Skin epidermis (tissue), 12 donors: ENCODE data around the gene RPL13A.
"Not testable (repeated sequence)": the region's sequence is repeated elsewhere in the genome, so short reads cannot be mapped to it uniquely, and the experiment has no call there.

Experiments used
- H3K27ac ChIP-seq, 21 experiments: fragments of 200-600 bp; sonication (generic) in 11 of 21; one replicate each; pipeline ENCODE4 v1.5.0; 2020; ENCODE audit warnings: mild to moderate bottlenecking in 3 of 21, inconsistent platforms in 2 of 21, moderate library complexity in 2 of 21
- H3K4me3 ChIP-seq, 7 experiments: fragments of 200-600 bp; sonication (generic) in 2 of 7; one replicate each; pipeline ENCODE4 v1.5.0; 2020; ENCODE audit warnings: inconsistent platforms in 2 of 7, mild to moderate bottlenecking in 2 of 7, moderate library complexity in 1 of 7

RPL13A gene

GRCh38 chr19:49453013-49453756, 34.2 kb upstream of the RPL13A start, which contains the start of gene ALDH16A1:
Gene ALDH16A1 (plus strand): TSS chr19:49453225. CDS start chr19:49453332, 107 bp downstream.
- peak within 1 kb of the TSS; percentile 59 to 98 (median 95) for H3K27ac ChIP-seq
- peak within 1 kb of the TSS; percentile 42 to 58 (median 53) for H3K4me3 ChIP-seq

- peak overlapping the region; percentile 42 to 58 (median 53) for H3K4me3 ChIP-seq
- peak overlapping the region; percentile 59 to 98 (median 95) for H3K27ac ChIP-seq
These were observed 33.6 kb upstream of the RPL13A start for GRCh38 chr19:49453757-49454240.

GRCh38 chr19:49455773-49456172, 31.6 kb upstream of the RPL13A start:
- Histone ChIP-seq H3K27ac (peak overlapping the region in 18 of 21 experiments; percentile 2 to 80 (median 54)), H3K4me3 (no peak overlapping the region)

GRCh38 chr19:49456326-49456725, 31.1 kb upstream of the RPL13A start:
- no peak overlapping the region for H3K4me3 ChIP-seq
- peak overlapping the region in 17 of 21 experiments; percentile 21 to 80 (median 58) for H3K27ac ChIP-seq

GRCh38 chr19:49458567-49458903, 28.9 kb upstream of the RPL13A start:
- Histone ChIP-seq H3K27ac (peak overlapping the region in 20 of 21 experiments; percentile 11 to 88 (median 63)), H3K4me3 (no peak overlapping the region)

GRCh38 chr19:49459388-49459787, 28.0 kb upstream of the RPL13A start:
- no peak overlapping the region for H3K4me3 ChIP-seq
- H3K27ac ChIP-seq = peak overlapping the region in 3 of 21 experiments; percentile 22 to 80 (median 65)

- peak overlapping the region in 2 of 21 experiments; percentile 23 to 47 for H3K27ac ChIP-seq
- not testable (repeated sequence) for H3K4me3 ChIP-seq
These were observed 26.3 kb upstream of the RPL13A start for GRCh38 chr19:49461130-49461529.

GRCh38 chr19:49461656-49462055, 25.8 kb upstream of the RPL13A start:
- H3K27ac ChIP-seq = peak overlapping the region in 1 of 21 experiments; percentile 47
- H3K4me3 ChIP-seq = no peak overlapping the region

- H3K27ac ChIP-seq = no peak overlapping the region
- no peak overlapping the region for H3K4me3 ChIP-seq
These were observed 24.9 kb upstream of the RPL13A start for GRCh38 chr19:49462492-49462891.

GRCh38 chr19:49463960-49464740, 23.3 kb upstream of the RPL13A start:
- Histone ChIP-seq H3K27ac (no peak overlapping the region), H3K4me3 (no peak overlapping the region)

GRCh38 chr19:49465371-49465770, 22.0 kb upstream of the RPL13A start:
- Histone ChIP-seq H3K27ac (peak overlapping the region in 5 of 21 experiments; percentile 2 to 58 (median 25)), H3K4me3 (no peak overlapping the region)

GRCh38 chr19:49468199-49468598, 19.2 kb upstream of the RPL13A start:
- Histone ChIP-seq H3K27ac (peak overlapping the region in 20 of 21 experiments; percentile 64 to 97 (median 87)), H3K4me3 (peak overlapping the region in 2 of 7 experiments; percentile 1 to 26)

- Histone ChIP-seq H3K27ac (peak overlapping the region in 20 of 21 experiments; percentile 64 to 97 (median 87)), H3K4me3 (peak overlapping the region in 2 of 7 experiments; percentile 1 to 26)
These were observed 18.5 kb upstream of the RPL13A start for GRCh38 chr19:49468746-49469447.

GRCh38 chr19:49469828-49470614, 17.4 kb upstream of the RPL13A start:
- no peak overlapping the region for H3K4me3 ChIP-seq
- H3K27ac ChIP-seq = peak overlapping the region in 20 of 21 experiments; percentile 10 to 97 (median 86)

- H3K4me3 ChIP-seq = no peak overlapping the region
- peak overlapping the region in 16 of 21 experiments; percentile 10 to 97 (median 86) for H3K27ac ChIP-seq
These were observed 16.8 kb upstream of the RPL13A start for GRCh38 chr19:49470615-49470978.

GRCh38 chr19:49472936-49473335, 14.5 kb upstream of the RPL13A start:
- Histone ChIP-seq H3K4me3 (no peak overlapping the region), H3K27ac (peak overlapping the region in 12 of 21 experiments; percentile 38 to 94 (median 88))

GRCh38 chr19:49473501-49473867, 13.9 kb upstream of the RPL13A start:
- Histone ChIP-seq H3K27ac (peak overlapping the region in 20 of 21 experiments; percentile 43 to 94 (median 87)), H3K4me3 (peak overlapping the region; percentile 42 to 77 (median 52))

GRCh38 chr19:49473868-49474541, 13.4 kb upstream of the RPL13A start, which contains the start of gene FLT3LG:
Gene FLT3LG (plus strand): TSS chr19:49474215. CDS start chr19:49474640, 425 bp downstream.
- Histone ChIP-seq H3K27ac (peak within 1 kb of the TSS; percentile 33 to 94 (median 87)), H3K4me3 (peak within 1 kb of the TSS; percentile 42 to 77 (median 52))
